AG04450 (cell line): ENCODE measurements around the gene ENOX1. TPM values are rescaled to one million over a fixed set of nuclear protein-coding genes. Genes with fewer than 3 reads are reported as not detected.

ENCODE experiments used
- CTCF ChIA-PET: fragments of 300-600, 350-600 bp; formaldehyde crosslinking; extraction: SDS; loops from one replicate; lab custom pipeline; 2022; ENCODE audit warnings: antibody characterized with exemption, inconsistent platforms; lab: Charles Lee
- POLR2A ChIA-PET: fragments of 350-600 bp; formaldehyde crosslinking; extraction: SDS; loops from one replicate; lab custom pipeline; 2021; ENCODE audit warnings: antibody characterized with exemption, inconsistent platforms; lab: Yijun Ruan, JAX
- DNase-seq: peaks from one replicate; pipeline ENCODE4 v3.0.0-alpha.2; 2011; ENCODE audit warnings: low read depth, low spot score
- H3K27ac ChIP-seq: one replicate; pipeline ENCODE4 v1.5.1; 2012; ENCODE audit warnings: low read depth, low read length, control low read depth
- H3K27me3 ChIP-seq: one replicate; pipeline ENCODE4 v1.6.0; 2012; ENCODE audit warnings: low read length; ENCODE audit not compliant: control insufficient read depth, insufficient read depth
- H3K4me3 ChIP-seq: 2 replicates; pipeline ENCODE4 v1.5.1; 2011; ENCODE audit warnings: mild to moderate bottlenecking, low read depth, low read length, control low read depth
- H3K9me3 ChIP-seq: 2 replicates; pipeline ENCODE4 v1.5.1; 2012; ENCODE audit warnings: low read length; ENCODE audit not compliant: control insufficient read depth, insufficient read depth
- CTCF ChIP-seq: IDR thresholded peaks from 2 replicates; pipeline ENCODE4 v1.5.1; 2011; ENCODE audit warnings: low read depth, low read length, control low read depth, inconsistent platforms
- polyA plus RNA-seq: library from polyadenylated mRNA; depleted of rRNA; stranded (reverse); fragments of >200 nt; gene quantifications from 2 replicates; pipeline ENCODE4 v1.2.3, GENCODE V29; 2011

The ENOX1 gene
- polyA plus RNA-seq, 1 experiment, result 3.9 TPM

- Histone ChIP-seq H3K27me3 (no peaks in the 10 kb centered on the region), H3K4me3 (no peak overlapping the region), H3K27ac (no peak overlapping the region), H3K9me3 (no peaks in the 10 kb centered on the region)
- CTCF ChIA-PET, result interaction anchor here (0.6 kb wide), 1 partner anchor 22 kb away, joined by 3 read pairs; no protein-coding TSS in a partner anchor
- no peak for DNase-seq
- POLR2A ChIA-PET, result no interaction called here
- no peak for TF ChIP-seq CTCF
Observed at GRCh38 chr13:43383498-43384165, 403.1 kb downstream of the ENOX1 start.

- ChIA-PET CTCF (no interaction called here), POLR2A (no interaction called here)
- no peak for DNase-seq
- no peak for TF ChIP-seq CTCF
- no peak overlapping the region for H3K27ac ChIP-seq
- H3K27me3 ChIP-seq, result no peaks in the 10 kb centered on the region
- H3K4me3 ChIP-seq, result no peak overlapping the region
- H3K9me3 ChIP-seq, result no peaks in the 10 kb centered on the region
Observed at GRCh38 chr13:43379738-43380137, 407.0 kb downstream of the ENOX1 start.

GRCh38 chr13:43377973-43378372, 408.8 kb downstream of the ENOX1 start:
- no peaks in the 10 kb centered on the region for H3K27me3 ChIP-seq
- no peak for TF ChIP-seq CTCF
- no peak overlapping the region for H3K27ac ChIP-seq
- POLR2A ChIA-PET, result no interaction called here
- no peak for DNase-seq
- CTCF ChIA-PET, result no interaction called here
- H3K9me3 ChIP-seq, result no peaks in the 10 kb centered on the region
- H3K4me3 ChIP-seq, result no peak overlapping the region

- Histone ChIP-seq H3K27me3 (no peaks in the 10 kb centered on the region), H3K9me3 (no peaks in the 10 kb centered on the region), H3K27ac (no peak overlapping the region), H3K4me3 (no peak overlapping the region)
- DNase-seq, result no peak
- TF ChIP-seq CTCF, result no peak
- POLR2A ChIA-PET, result interaction anchor here (0.5 kb wide), 1 partner anchor 11 kb away, joined by 7 read pairs; no protein-coding TSS in a partner anchor
- CTCF ChIA-PET, result no interaction called here
Observed at GRCh38 chr13:43377149-43377548, 409.6 kb downstream of the ENOX1 start.

GRCh38 chr13:43376596-43376995, 410.2 kb downstream of the ENOX1 start:
- Histone ChIP-seq H3K27ac (no peak overlapping the region), H3K27me3 (no peaks in the 10 kb centered on the region), H3K4me3 (no peak overlapping the region), H3K9me3 (no peaks in the 10 kb centered on the region)
- POLR2A ChIA-PET, result no interaction called here
- no peak for TF ChIP-seq CTCF
- DNase-seq, result no peak
- CTCF ChIA-PET, result no interaction called here
